ENCODE measurements around the gene TMEM250. TPM values are rescaled to one million over a fixed set of nuclear protein-coding genes. Genes with fewer than 3 reads are reported as not detected.

The TMEM250 gene
- total RNA-seq, 1 donor from 2014 or later = 37.5 TPM

GRCh38 chr9:136111190-136111589 lies 7.5 kb downstream of the TMEM250 start:
- DNase-seq (ENCODE audit: low read depth) = no peak
- no peak for TF ChIP-seq CTCF (conservative IDR thresholded peaks at IDR 0.05; ENCODE audit: low read depth, low read length)
- H3K4me3 ChIP-seq (ENCODE audit: low read depth, low read length) = no peak overlapping the region

- peak; percentile 11 for TF ChIP-seq CTCF (conservative IDR thresholded peaks at IDR 0.05; ENCODE audit: low read depth, low read length)
- peak overlapping the region; percentile 52 for H3K4me3 ChIP-seq (ENCODE audit: low read depth, low read length)
- no peak for DNase-seq (ENCODE audit: low read depth)
Measured at GRCh38 chr9:136110082-136111061, 8.3 kb downstream of the TMEM250 start.

- peak overlapping the region; percentile 52 for H3K4me3 ChIP-seq (ENCODE audit: low read depth, low read length)
- no peak for DNase-seq (ENCODE audit: low read depth)
- TF ChIP-seq CTCF (conservative IDR thresholded peaks at IDR 0.05; ENCODE audit: low read depth, low read length) = no peak
Measured at GRCh38 chr9:136109351-136110081, 9.2 kb downstream of the TMEM250 start.

- no peak for DNase-seq (ENCODE audit: low read depth)
- H3K4me3 ChIP-seq (ENCODE audit: low read depth, low read length) = peak overlapping the region; percentile 52
- no peak for TF ChIP-seq CTCF (conservative IDR thresholded peaks at IDR 0.05; ENCODE audit: low read depth, low read length)
Measured at GRCh38 chr9:136108648-136109266, 9.9 kb downstream of the TMEM250 start.

GRCh38 chr9:136107953-136108647 lies 10.6 kb downstream of the TMEM250 start:
- TF ChIP-seq CTCF (conservative IDR thresholded peaks at IDR 0.05; ENCODE audit: low read depth, low read length) = no peak
- no peak for DNase-seq (ENCODE audit: low read depth)
- no peak overlapping the region for H3K4me3 ChIP-seq (ENCODE audit: low read depth, low read length)

GRCh38 chr9:136107155-136107952 lies 11.3 kb downstream of the TMEM250 start:
- no peak for DNase-seq (ENCODE audit: low read depth)
- TF ChIP-seq CTCF (conservative IDR thresholded peaks at IDR 0.05; ENCODE audit: low read depth, low read length) = no peak
- H3K4me3 ChIP-seq (ENCODE audit: low read depth, low read length) = no peak overlapping the region

All from epithelial cell of proximal tubule (primary cell).